IMR-90 (cell line): ENCODE measurements around the gene CALML3.

Experiments used
- BHLHE40 ChIP-seq: fragments of 150-350 bp; IDR thresholded peaks from 2 replicates; pipeline ENCODE4 v1.6.1; 2016; ENCODE audit warnings: mild to moderate bottlenecking, low read depth, low read length
- CHD1 ChIP-seq: IDR thresholded peaks from 2 replicates; pipeline ENCODE4 v1.6.1; 2012; ENCODE audit warnings: low read depth, low read length, improper control_type of control experiment
- MAFK ChIP-seq: IDR thresholded peaks from 2 replicates; pipeline ENCODE4 v1.6.1; 2012; ENCODE audit warnings: low read depth, low read length, improper control_type of control experiment
- MXI1 ChIP-seq: IDR thresholded peaks from 2 replicates; pipeline ENCODE4 v1.6.1; 2012; ENCODE audit warnings: low read depth, mild to moderate bottlenecking, low read length, moderate library complexity, borderline replicate concordance
- NFE2L2 ChIP-seq: fragments of 150-350 bp; IDR thresholded peaks from 2 replicates; pipeline ENCODE4 v1.6.1; 2016; ENCODE audit warnings: low read depth, mild to moderate bottlenecking, low read length
- POLR2A ChIP-seq: IDR thresholded peaks from 2 replicates; pipeline ENCODE4 v1.6.1; 2012; ENCODE audit warnings: mild to moderate bottlenecking, low read depth, low read length
- RAD21 ChIP-seq: IDR thresholded peaks from 2 replicates; pipeline ENCODE4 v1.6.1; 2012; ENCODE audit warnings: low read length, improper control_type of control experiment
- RFX5 ChIP-seq: IDR thresholded peaks from 2 replicates; pipeline ENCODE4 v1.8.0; 2012; ENCODE audit warnings: low read depth, mild to moderate bottlenecking, low read length, moderate library complexity
- SMC3 ChIP-seq: fragments of 150-350 bp; IDR thresholded peaks from 2 replicates; pipeline ENCODE4 v1.6.1; 2016; ENCODE audit warnings: low read depth, mild to moderate bottlenecking, antibody characterized with exemption, low read length, moderate library complexity
- TF ChIP-seq, protein P1 (sequence below): conservative IDR thresholded peaks from 2 replicates; pipeline ENCODE4 v1.5.1; 2012; ENCODE audit warnings: mild to moderate bottlenecking, low read depth, low read length, improper control_type of control experiment
- TF ChIP-seq, protein P2 (sequence below): fragments of 150-350 bp; IDR thresholded peaks from 2 replicates; pipeline ENCODE4 v1.6.1; 2017; ENCODE audit warnings: mild to moderate bottlenecking, antibody characterized with exemption, low read length, low read depth

DNA sequence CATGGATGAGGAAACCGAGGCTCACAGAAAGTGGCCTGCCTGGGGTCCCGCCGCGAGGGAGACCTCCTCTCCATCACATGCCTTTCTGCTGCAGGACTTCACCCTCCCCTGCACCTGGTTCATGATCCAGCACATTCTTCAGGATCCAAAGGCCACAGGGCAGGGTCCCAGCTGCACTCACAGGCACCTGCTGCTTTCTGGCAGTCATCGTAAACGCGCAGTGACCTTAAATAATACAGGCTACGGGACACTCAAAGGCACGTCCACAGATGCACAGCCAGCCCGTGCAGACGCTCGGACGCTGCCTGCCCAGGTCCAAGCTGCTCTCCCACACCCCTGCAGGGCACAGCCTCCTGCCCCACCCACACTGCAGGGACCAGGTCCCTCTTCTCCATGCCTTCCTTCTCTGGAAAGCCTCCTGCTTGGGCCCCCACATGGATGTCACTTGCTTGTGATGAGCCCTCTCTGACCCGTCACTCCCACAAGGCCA is 49.9 kb downstream of the CALML3 start:
- TF ChIP-seq, protein P1, sequence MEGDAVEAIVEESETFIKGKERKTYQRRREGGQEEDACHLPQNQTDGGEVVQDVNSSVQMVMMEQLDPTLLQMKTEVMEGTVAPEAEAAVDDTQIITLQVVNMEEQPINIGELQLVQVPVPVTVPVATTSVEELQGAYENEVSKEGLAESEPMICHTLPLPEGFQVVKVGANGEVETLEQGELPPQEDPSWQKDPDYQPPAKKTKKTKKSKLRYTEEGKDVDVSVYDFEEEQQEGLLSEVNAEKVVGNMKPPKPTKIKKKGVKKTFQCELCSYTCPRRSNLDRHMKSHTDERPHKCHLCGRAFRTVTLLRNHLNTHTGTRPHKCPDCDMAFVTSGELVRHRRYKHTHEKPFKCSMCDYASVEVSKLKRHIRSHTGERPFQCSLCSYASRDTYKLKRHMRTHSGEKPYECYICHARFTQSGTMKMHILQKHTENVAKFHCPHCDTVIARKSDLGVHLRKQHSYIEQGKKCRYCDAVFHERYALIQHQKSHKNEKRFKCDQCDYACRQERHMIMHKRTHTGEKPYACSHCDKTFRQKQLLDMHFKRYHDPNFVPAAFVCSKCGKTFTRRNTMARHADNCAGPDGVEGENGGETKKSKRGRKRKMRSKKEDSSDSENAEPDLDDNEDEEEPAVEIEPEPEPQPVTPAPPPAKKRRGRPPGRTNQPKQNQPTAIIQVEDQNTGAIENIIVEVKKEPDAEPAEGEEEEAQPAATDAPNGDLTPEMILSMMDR: no peak
- TF ChIP-seq, protein P2, sequence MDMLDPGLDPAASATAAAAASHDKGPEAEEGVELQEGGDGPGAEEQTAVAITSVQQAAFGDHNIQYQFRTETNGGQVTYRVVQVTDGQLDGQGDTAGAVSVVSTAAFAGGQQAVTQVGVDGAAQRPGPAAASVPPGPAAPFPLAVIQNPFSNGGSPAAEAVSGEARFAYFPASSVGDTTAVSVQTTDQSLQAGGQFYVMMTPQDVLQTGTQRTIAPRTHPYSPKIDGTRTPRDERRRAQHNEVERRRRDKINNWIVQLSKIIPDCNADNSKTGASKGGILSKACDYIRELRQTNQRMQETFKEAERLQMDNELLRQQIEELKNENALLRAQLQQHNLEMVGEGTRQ: no peak
- TF ChIP-seq POLR2A: no peak
- TF ChIP-seq RAD21: no peak
- TF ChIP-seq RFX5: no peak
- no peak for TF ChIP-seq CHD1
- no peak for TF ChIP-seq MXI1
- TF ChIP-seq MAFK: no peak
- no peak for TF ChIP-seq NFE2L2
- TF ChIP-seq SMC3: no peak
- TF ChIP-seq BHLHE40: no peak
